OCI-LY3 (cell line): Measurements from ENCODE around the gene PHOX2B.

Experiments
- H2AFZ ChIP-seq: fragments of 200-600, 300-600 bp; shearing (Covaris generic); 2 replicates; pipeline ENCODE4 v1.6.0; 2014; ENCODE audit warnings: antibody characterized with exemption, low read depth, low read length
- H3K27ac ChIP-seq: fragments of 200-600, 300-600 bp; sonication (generic); 2 replicates; pipeline ENCODE4 v1.5.1; 2014; ENCODE audit warnings: mild to moderate bottlenecking, low read length, moderate library complexity, mixed read lengths
- H3K27me3 ChIP-seq: fragments of 200-600, 300-600 bp; sonication (generic); 2 replicates; pipeline ENCODE4 v1.6.1; 2014; ENCODE audit warnings: low read depth, low read length, mixed read lengths
- H3K36me3 ChIP-seq: fragments of 200-600, 300-600 bp; sonication (generic); replicated peaks from 2 replicates; pipeline ENCODE3; 2014; ENCODE audit warnings: low read depth, low read length, mixed read lengths
- H3K4me1 ChIP-seq: fragments of 300-600, 200-600 bp; sonication (generic); 2 replicates; pipeline ENCODE4 v1.6.1; 2014; ENCODE audit warnings: low read length, mixed read lengths
- H3K4me2 ChIP-seq: fragments of 200-600, 300-600 bp; sonication (generic); 2 replicates; pipeline ENCODE4 v1.6.1; 2014; ENCODE audit warnings: low read length, mixed read lengths
- H3K4me3 ChIP-seq: fragments of 300-600, 200-600 bp; sonication (generic); 2 replicates; pipeline ENCODE4 v1.5.1; 2014; ENCODE audit warnings: antibody characterized with exemption, mild to moderate bottlenecking, low read length, moderate library complexity
- H3K79me2 ChIP-seq: fragments of 300-600, 200-600 bp; shearing (Covaris generic); 2 replicates; pipeline ENCODE4 v1.6.1; 2014; ENCODE audit warnings: mild to moderate bottlenecking, low read length, mixed read lengths
- H3K9ac ChIP-seq: fragments of 300-600, 200-600 bp; shearing (Covaris generic); 2 replicates; pipeline ENCODE4 v1.6.0; 2014; ENCODE audit warnings: mild to moderate bottlenecking, low read length, moderate library complexity
- H3K9me3 ChIP-seq: fragments of 200-600, 300-600 bp; shearing (Covaris generic); 2 replicates; pipeline ENCODE4 v1.6.1; 2014; ENCODE audit warnings: low read length, mixed read lengths; ENCODE audit not compliant: insufficient read depth
- H4K20me1 ChIP-seq: fragments of 200-600, 300-600 bp; sonication (generic); 2 replicates; pipeline ENCODE4 v1.6.1; 2016; ENCODE audit warnings: low read length, mixed read lengths; ENCODE audit not compliant: insufficient read depth
- EZH2phosphoT487 ChIP-seq: fragments of 200-600 bp; shearing (Covaris generic); IDR thresholded peaks from 2 replicates; pipeline ENCODE4 v1.6.1; 2018; ENCODE audit warnings: antibody characterized with exemption, mixed run types, low read depth
- TF ChIP-seq, protein P1 (sequence below): fragments of 200-600, 300-600 bp; sonication (generic); IDR thresholded peaks from 2 replicates; pipeline ENCODE4 v1.5.1; 2014; ENCODE audit warnings: antibody characterized with exemption, low read length, low read depth

PHOX2B gene

GRCh38 chr4:41784191-41784979 is 35.9 kb upstream of the PHOX2B start:
- TF ChIP-seq, protein P1, sequence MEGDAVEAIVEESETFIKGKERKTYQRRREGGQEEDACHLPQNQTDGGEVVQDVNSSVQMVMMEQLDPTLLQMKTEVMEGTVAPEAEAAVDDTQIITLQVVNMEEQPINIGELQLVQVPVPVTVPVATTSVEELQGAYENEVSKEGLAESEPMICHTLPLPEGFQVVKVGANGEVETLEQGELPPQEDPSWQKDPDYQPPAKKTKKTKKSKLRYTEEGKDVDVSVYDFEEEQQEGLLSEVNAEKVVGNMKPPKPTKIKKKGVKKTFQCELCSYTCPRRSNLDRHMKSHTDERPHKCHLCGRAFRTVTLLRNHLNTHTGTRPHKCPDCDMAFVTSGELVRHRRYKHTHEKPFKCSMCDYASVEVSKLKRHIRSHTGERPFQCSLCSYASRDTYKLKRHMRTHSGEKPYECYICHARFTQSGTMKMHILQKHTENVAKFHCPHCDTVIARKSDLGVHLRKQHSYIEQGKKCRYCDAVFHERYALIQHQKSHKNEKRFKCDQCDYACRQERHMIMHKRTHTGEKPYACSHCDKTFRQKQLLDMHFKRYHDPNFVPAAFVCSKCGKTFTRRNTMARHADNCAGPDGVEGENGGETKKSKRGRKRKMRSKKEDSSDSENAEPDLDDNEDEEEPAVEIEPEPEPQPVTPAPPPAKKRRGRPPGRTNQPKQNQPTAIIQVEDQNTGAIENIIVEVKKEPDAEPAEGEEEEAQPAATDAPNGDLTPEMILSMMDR = no peak
- no peak for TF ChIP-seq EZH2phosphoT487
- Histone ChIP-seq H4K20me1 (no peaks in the 10 kb centered on the region), H3K9me3 (no peaks in the 10 kb centered on the region), H3K79me2 (no peaks in the 10 kb centered on the region), H2AFZ (no peak overlapping the region), H3K4me3 (no peak overlapping the region), H3K9ac (no peak overlapping the region), H3K36me3 (no peaks in the 10 kb centered on the region), H3K27ac (no peak overlapping the region), H3K4me1 (peaks cover 11% of the 10 kb centered on the region), H3K27me3 (no peaks in the 10 kb centered on the region), H3K4me2 (no peak overlapping the region)

GRCh38 chr4:41776466-41776865 is 27.9 kb upstream of the PHOX2B start:
- Histone ChIP-seq H3K4me2 (no peak overlapping the region), H3K79me2 (no peaks in the 10 kb centered on the region), H3K9me3 (no peaks in the 10 kb centered on the region), H3K4me1 (no peaks in the 10 kb centered on the region), H3K27me3 (no peaks in the 10 kb centered on the region), H2AFZ (no peak overlapping the region), H3K4me3 (no peak overlapping the region), H3K9ac (no peak overlapping the region), H3K36me3 (no peaks in the 10 kb centered on the region), H3K27ac (no peak overlapping the region), H4K20me1 (no peaks in the 10 kb centered on the region)
- TF ChIP-seq, protein P1 = no peak
- no peak for TF ChIP-seq EZH2phosphoT487

- Histone ChIP-seq H3K4me2 (no peak overlapping the region), H3K79me2 (no peaks in the 10 kb centered on the region), H4K20me1 (no peaks in the 10 kb centered on the region), H3K36me3 (peaks cover 6% of the 10 kb centered on the region), H2AFZ (no peak overlapping the region), H3K9ac (no peak overlapping the region), H3K27ac (no peak overlapping the region), H3K4me3 (no peak overlapping the region), H3K9me3 (peaks cover 7% of the 10 kb centered on the region; the same call in 1 of the 2 replicates), H3K4me1 (peaks cover 21% of the 10 kb centered on the region), H3K27me3 (no peaks in the 10 kb centered on the region)
- TF ChIP-seq EZH2phosphoT487 = no peak
- TF ChIP-seq, protein P1 = no peak
These were observed 15.2 kb upstream of the PHOX2B start for GRCh38 chr4:41763729-41764128.

GRCh38 chr4:41758884-41759283 is 10.4 kb upstream of the PHOX2B start:
- no peaks in the 10 kb centered on the region for H3K27me3 ChIP-seq
- peaks cover 7% of the 10 kb centered on the region; the same call in 1 of the 2 replicates for H3K9me3 ChIP-seq
- no peak overlapping the region for H3K9ac ChIP-seq
- H3K79me2 ChIP-seq = peaks cover 10% of the 10 kb centered on the region
- H3K4me2 ChIP-seq = no peak overlapping the region
- TF ChIP-seq EZH2phosphoT487 = no peak
- TF ChIP-seq, protein P1 = no peak
- H3K36me3 ChIP-seq = peaks cover 6% of the 10 kb centered on the region
- peaks cover 52% of the 10 kb centered on the region for H3K4me1 ChIP-seq
- no peak overlapping the region for H2AFZ ChIP-seq
- no peaks in the 10 kb centered on the region for H4K20me1 ChIP-seq
- H3K4me3 ChIP-seq = no peak overlapping the region
- no peak overlapping the region for H3K27ac ChIP-seq
